Testis (tissue), 2 donors: Measurements from ENCODE around the gene PFKL.

Experiments
- CTCF ChIP-seq, 3 experiments: fragments of 450-650 bp in 2 of 3; fragments of 200-600 bp in 1 of 3; sonication (generic) in 1 of 3; IDR thresholded peaks; one replicate each; pipeline ENCODE4 v1.5.1; 2016 to 2019; ENCODE audit warnings: antibody characterized with exemption in 3 of 3, mild to moderate bottlenecking in 2 of 3, moderate library complexity in 1 of 3
- POLR2A ChIP-seq: fragments of 450-650 bp; IDR thresholded peaks from one replicate; pipeline ENCODE4 v1.6.1; 2017; ENCODE audit warnings: antibody characterized with exemption, mild to moderate bottlenecking, moderate library complexity

GRCh38 chr21:44313451-44313850 lies 13.6 kb downstream of the PFKL start:
- TF ChIP-seq CTCF (IDR thresholded peaks at IDR 0.05) (no peak), POLR2A (no peak)
